K562 (cell line): ENCODE results near the gene HSPA1B. TPM values are rescaled to one million over a fixed set of nuclear protein-coding genes. Genes with fewer than 3 reads are reported as not detected.

Source experiments
- CCAR2 ChIP-seq: fragments of 200-400 bp; formaldehyde crosslinking; IDR thresholded peaks from 2 replicates; pipeline ENCODE4 v1.6.1; 2017; ENCODE audit warnings: mild to moderate bottlenecking, low read depth, low read length
- ERF ChIP-seq: fragments of 450-650 bp; formaldehyde crosslinking; IDR thresholded peaks from 2 replicates; pipeline ENCODE4 v1.4.0; 2020; ENCODE audit warnings: mild to moderate bottlenecking, mixed read lengths
- NFXL1 ChIP-seq: fragments of 450-650 bp; formaldehyde crosslinking; IDR thresholded peaks from 2 replicates; pipeline ENCODE4 v1.4.0; 2021; ENCODE audit warnings: mild to moderate bottlenecking
- POLR3A ChIP-seq: IDR thresholded peaks from 2 replicates; pipeline ENCODE4 v1.6.1; 2011; ENCODE audit warnings: borderline replicate concordance, mild to moderate bottlenecking, moderate library complexity; ENCODE audit not compliant: insufficient read length, insufficient read depth; ENCODE audit errors: extremely low read depth
- RBM22 ChIP-seq: fragments of 200-400 bp; formaldehyde crosslinking; IDR thresholded peaks from 2 replicates; pipeline ENCODE4 v1.6.1; 2018; ENCODE audit warnings: low read length, low read depth; ENCODE audit not compliant: poor library complexity, severe bottlenecking
- ZC3H11A ChIP-seq: IDR thresholded peaks from 2 replicates; pipeline ENCODE4 v1.6.1; 2012; ENCODE audit warnings: low read depth, low read length, improper control_type of control experiment
- ZFP30 ChIP-seq: fragments of 250-450 bp; sonication (Bioruptor Pico); IDR thresholded peaks from 2 replicates; pipeline ENCODE4 v1.8.0; 2022; ENCODE audit warnings: moderate library complexity, mild to moderate bottlenecking, inconsistent platforms, borderline replicate concordance
- ZNF280B ChIP-seq: fragments of 250-450 bp; sonication (Bioruptor Pico); IDR thresholded peaks from 2 replicates; pipeline ENCODE4 v1.5.1; 2021; ENCODE audit warnings: mild to moderate bottlenecking
- ZNF609 ChIP-seq: sonication (generic); formaldehyde crosslinking; IDR thresholded peaks from 2 replicates; pipeline ENCODE4 v1.8.1; 2023; ENCODE audit warnings: missing genetic modification reagents, mild to moderate bottlenecking, borderline replicate concordance
- polyA plus RNA-seq, 8 experiments: library from polyadenylated mRNA; depleted of rRNA in 4 of 8; stranded (reverse) in 5 of 8; unstranded in 3 of 8; fragments of >200 nt; fragmentation: Nextera tagmentation in 2 of 8; fragmentation: Illumina TruSeq in 1 of 8; extraction: Ambion mirVana in 2 of 8; extraction: Trizol in 1 of 8; gene quantifications; 2 replicates each; pipeline versions ENCODE4 v1.2.1 to v1.2.3, GENCODE V29; 2011 to 2014; ENCODE audit warnings: inconsistent platforms in 1 of 8, missing spikeins in 1 of 8
- total RNA-seq, 7 experiments: library from RNA; depleted of rRNA in 6 of 7; stranded (reverse); fragments of >200 nt in 6 of 7; fragmentation: Illumina TruSeq in 2 of 7; extraction: Trizol in 2 of 7; gene quantifications; 2 replicates each; pipeline versions ENCODE4 v1.2.1 to v1.2.3, GENCODE V29; 2011 to 2021; ENCODE audit warnings: low replicate concordance in 1 of 7
- TF ChIP-seq, protein P1 (sequence below): fragments of 250-450 bp; sonication (Bioruptor Pico); IDR thresholded peaks from 2 replicates; pipeline ENCODE4 v1.5.0; 2021
- TF ChIP-seq, protein P2 (sequence below): fragments of 250-450 bp; sonication (Bioruptor Pico); IDR thresholded peaks from 2 replicates; pipeline ENCODE4 v1.5.0; 2021; ENCODE audit warnings: mild to moderate bottlenecking, moderate library complexity
- TF ChIP-seq, protein P3 (sequence below): sonication (generic); formaldehyde crosslinking; IDR thresholded peaks from 2 replicates; pipeline ENCODE4 v1.8.0; 2022; ENCODE audit warnings: missing genetic modification reagents, mild to moderate bottlenecking, borderline replicate concordance

HSPA1B gene
- total and polyA plus RNA-seq, 9 of the 15 experiments (the other 6 are each of a cell fraction or from before 2014, with no cell fraction given), result 0.27 to 227 (median 51.2) TPM

- TF ChIP-seq, protein P1, sequence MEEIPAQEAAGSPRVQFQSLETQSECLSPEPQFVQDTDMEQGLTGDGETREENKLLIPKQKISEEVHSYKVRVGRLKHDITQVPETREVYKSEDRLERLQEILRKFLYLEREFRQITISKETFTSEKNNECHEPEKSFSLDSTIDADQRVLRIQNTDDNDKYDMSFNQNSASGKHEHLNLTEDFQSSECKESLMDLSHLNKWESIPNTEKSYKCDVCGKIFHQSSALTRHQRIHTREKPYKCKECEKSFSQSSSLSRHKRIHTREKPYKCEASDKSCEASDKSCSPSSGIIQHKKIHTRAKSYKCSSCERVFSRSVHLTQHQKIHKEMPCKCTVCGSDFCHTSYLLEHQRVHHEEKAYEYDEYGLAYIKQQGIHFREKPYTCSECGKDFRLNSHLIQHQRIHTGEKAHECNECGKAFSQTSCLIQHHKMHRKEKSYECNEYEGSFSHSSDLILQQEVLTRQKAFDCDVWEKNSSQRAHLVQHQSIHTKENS, result no peak
- TF ChIP-seq ZC3H11A, result 0 out of 2 replicates have a peak, but pooled peaks have one; percentile 72
- no peak for TF ChIP-seq RBM22
- no peak for TF ChIP-seq ZFP30 (CRISPR knock-in tag)
- no peak for TF ChIP-seq POLR3A
- TF ChIP-seq, protein P2, sequence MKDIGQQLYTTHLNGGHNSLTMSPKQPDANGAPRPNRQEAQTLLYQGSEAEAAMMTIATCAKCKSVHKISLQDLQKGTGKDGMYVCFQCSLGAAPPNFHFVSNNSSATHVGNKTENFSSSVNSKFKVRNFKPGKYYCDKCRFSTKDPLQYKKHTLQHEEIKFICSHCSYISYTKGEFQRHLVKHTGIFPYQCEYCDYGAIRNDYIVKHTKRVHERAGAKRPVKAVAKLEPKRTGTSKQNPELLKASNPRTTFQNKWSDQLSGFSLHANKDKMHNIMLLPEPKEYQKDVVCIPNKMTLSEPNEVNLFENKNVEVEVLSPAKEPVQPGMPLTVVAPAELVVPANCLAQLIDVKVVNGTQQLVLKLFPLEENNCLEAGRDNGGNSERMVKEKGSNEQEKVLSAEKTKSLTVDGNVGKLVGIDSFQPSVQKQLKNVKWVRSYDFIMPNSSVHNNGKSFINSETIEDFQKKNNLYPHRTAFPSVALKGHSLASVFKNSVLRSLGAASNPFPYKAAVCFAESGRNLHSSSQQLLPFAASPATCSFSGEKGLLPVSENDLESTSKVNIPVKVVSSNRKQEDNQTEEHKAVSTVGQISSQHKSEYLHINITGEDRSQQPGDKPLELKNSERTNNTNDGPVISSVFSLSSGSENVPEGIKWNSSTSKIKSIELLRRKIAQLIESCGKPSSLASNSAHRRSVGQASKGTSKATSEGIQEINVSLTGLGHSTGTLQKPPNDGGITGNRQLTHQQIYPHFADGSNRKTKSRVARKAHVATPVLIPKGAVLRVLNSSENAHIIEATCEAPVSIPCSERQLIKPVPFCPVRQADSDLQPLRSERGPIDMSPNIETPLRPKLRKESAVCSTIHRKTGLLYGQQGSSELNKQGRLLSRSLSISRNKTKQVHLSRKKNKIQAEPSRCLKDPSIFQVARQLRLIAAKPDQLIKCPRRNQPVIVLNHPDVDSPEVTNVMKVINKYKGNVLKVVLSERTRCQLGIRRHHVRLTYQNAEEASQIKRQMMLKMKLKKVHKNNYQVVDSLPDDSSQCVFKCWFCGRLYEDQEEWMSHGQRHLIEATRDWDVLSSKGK (CRISPR knock-in tag), result no peak
- TF ChIP-seq CCAR2, result no peak
- TF ChIP-seq, protein P3, sequence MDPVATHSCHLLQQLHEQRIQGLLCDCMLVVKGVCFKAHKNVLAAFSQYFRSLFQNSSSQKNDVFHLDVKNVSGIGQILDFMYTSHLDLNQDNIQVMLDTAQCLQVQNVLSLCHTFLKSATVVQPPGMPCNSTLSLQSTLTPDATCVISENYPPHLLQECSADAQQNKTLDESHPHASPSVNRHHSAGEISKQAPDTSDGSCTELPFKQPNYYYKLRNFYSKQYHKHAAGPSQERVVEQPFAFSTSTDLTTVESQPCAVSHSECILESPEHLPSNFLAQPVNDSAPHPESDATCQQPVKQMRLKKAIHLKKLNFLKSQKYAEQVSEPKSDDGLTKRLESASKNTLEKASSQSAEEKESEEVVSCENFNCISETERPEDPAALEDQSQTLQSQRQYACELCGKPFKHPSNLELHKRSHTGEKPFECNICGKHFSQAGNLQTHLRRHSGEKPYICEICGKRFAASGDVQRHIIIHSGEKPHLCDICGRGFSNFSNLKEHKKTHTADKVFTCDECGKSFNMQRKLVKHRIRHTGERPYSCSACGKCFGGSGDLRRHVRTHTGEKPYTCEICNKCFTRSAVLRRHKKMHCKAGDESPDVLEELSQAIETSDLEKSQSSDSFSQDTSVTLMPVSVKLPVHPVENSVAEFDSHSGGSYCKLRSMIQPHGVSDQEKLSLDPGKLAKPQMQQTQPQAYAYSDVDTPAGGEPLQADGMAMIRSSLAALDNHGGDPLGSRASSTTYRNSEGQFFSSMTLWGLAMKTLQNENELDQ (CRISPR knock-in tag), result no peak
- TF ChIP-seq ZNF609 (CRISPR knock-in tag), result peak; percentile 95
- TF ChIP-seq ERF (CRISPR knock-in tag), result peak; percentile 99
- no peak for TF ChIP-seq NFXL1
- peak; percentile 53; the same call in 1 of the 2 replicates for TF ChIP-seq ZNF280B (CRISPR knock-in tag)
These were observed 31.8 kb upstream of the HSPA1B start, which contains the start of gene VARS1 (continued) for GRCh38 chr6:31795616-31796298.
